B cell (primary cell): ENCODE measurements around the gene CENPF. TPM values are rescaled to one million over a fixed set of nuclear protein-coding genes. Genes with fewer than 3 reads are reported as not detected.

Experiments
- ATAC-seq: fragments of 200-7000 bp; cut with Tn5 transposase; one replicate; pipeline ENCODE4 v1.10.0; 2021; ENCODE audit warnings: low read depth, mild to moderate bottlenecking, moderate number of reproducible peaks, moderate library complexity
- CTCF ChIA-PET: fragments of 350-600 bp; sonication (Branson Sonifier 250); formaldehyde crosslinking; loops from one replicate; lab custom pipeline; 2021; ENCODE audit warnings: antibody characterized with exemption, inconsistent platforms; lab: Charles Lee
- POLR2A ChIA-PET: fragments of 350-600 bp; sonication (Branson Sonifier 250); formaldehyde crosslinking; loops from one replicate; lab custom pipeline; 2021; ENCODE audit warnings: antibody characterized with exemption; lab: Charles Lee
- DNase-seq: peaks from one replicate; pipeline ENCODE4 v3.0.0; 2013
- H2AFZ ChIP-seq: 2 replicates; pipeline ENCODE4 v1.6.1; 2012; ENCODE audit warnings: mild to moderate bottlenecking, low read depth, low read length; ENCODE audit not compliant: insufficient read depth, poor library complexity, severe bottlenecking
- H3K27ac ChIP-seq, 2 donors: 1 replicate in 1 of 2; 2 replicates in 1 of 2; pipeline ENCODE4 v1.5.1; 2012 to 2013; ENCODE audit warnings: low read length in 2 of 2, mild to moderate bottlenecking in 2 of 2, moderate library complexity in 1 of 2
- H3K27me3 ChIP-seq, 4 experiments: fragments of 200-600 bp in 1 of 4; sonication (generic) in 1 of 4; replicated peaks in 1 of 4; 1 replicate in 2 of 4; 2 replicates in 2 of 4; pipeline versions ENCODE4 v1.6.1 to v1.7.0; 2013 to 2016; ENCODE audit warnings: low read length in 3 of 4, mild to moderate bottlenecking in 2 of 4, mixed read lengths in 1 of 4, moderate library complexity in 1 of 4; ENCODE audit not compliant: insufficient read depth in 4 of 4, control insufficient read depth in 3 of 4; ENCODE audit errors: control extremely low read depth in 1 of 4
- H3K36me3 ChIP-seq, 2 experiments: replicated peaks in 1 of 2; 1 replicate in 1 of 2; 2 replicates in 1 of 2; pipeline versions ENCODE4 v1.6.1 to v1.7.1; 2013; ENCODE audit warnings: low read length in 1 of 2; ENCODE audit not compliant: insufficient read depth in 2 of 2, control insufficient read depth in 1 of 2; ENCODE audit errors: control extremely low read depth in 1 of 2, extremely low read depth in 1 of 2
- H3K4me1 ChIP-seq, 2 donors: fragments of 200-600 bp in 1 of 2; sonication (generic) in 1 of 2; 1 replicate in 1 of 2; 2 replicates in 1 of 2; pipeline versions ENCODE4 v1.5.1 to v1.6.1; 2013 to 2017; ENCODE audit warnings: low read length in 2 of 2; ENCODE audit not compliant: control insufficient read depth in 2 of 2, insufficient read depth in 2 of 2
- H3K4me2 ChIP-seq: replicated peaks from 2 replicates; pipeline ENCODE3; 2012; ENCODE audit warnings: mild to moderate bottlenecking, low read depth, low read length; ENCODE audit not compliant: poor library complexity, severe bottlenecking
- H3K4me3 ChIP-seq, 5 experiments: fragments of 200-600 bp in 1 of 5; sonication (generic) in 1 of 5; 1 replicate in 3 of 5; 2 replicates in 2 of 5; pipeline versions ENCODE4 v1.5.1 to v1.7.0; 2011 to 2016; ENCODE audit warnings: low read length in 4 of 5, mild to moderate bottlenecking in 4 of 5, low read depth in 2 of 5, control low read depth in 1 of 5, moderate library complexity in 1 of 5; ENCODE audit not compliant: insufficient read depth in 1 of 5; ENCODE audit errors: control extremely low read depth in 1 of 5, extremely low read depth in 1 of 5
- H3K79me2 ChIP-seq: fragments of 200-600 bp; sonication (generic); one replicate; pipeline ENCODE4 v1.6.0; 2016; ENCODE audit warnings: low read length; ENCODE audit not compliant: control insufficient read depth, insufficient read depth
- H3K9ac ChIP-seq: fragments of 200-600 bp; sonication (generic); 2 replicates; pipeline ENCODE4 v1.6.1; 2017; ENCODE audit warnings: mild to moderate bottlenecking, low read length, moderate library complexity
- H3K9me3 ChIP-seq, 3 donors: one replicate each; pipeline versions ENCODE4 v1.6.1 to v1.7.1; 2013; ENCODE audit warnings: low read length in 2 of 3; ENCODE audit not compliant: control insufficient read depth in 2 of 3, insufficient read depth in 1 of 3; ENCODE audit errors: control extremely low read depth in 1 of 3
- H4K20me1 ChIP-seq: 2 replicates; pipeline ENCODE4 v1.6.0; 2012; ENCODE audit warnings: mild to moderate bottlenecking, low read length; ENCODE audit not compliant: insufficient read depth, control insufficient read depth, poor library complexity, severe bottlenecking
- H3K27ac Mint-ChIP-seq: one replicate; pipeline ENCODE4 v1.8.0; 2021; ENCODE audit warnings: mixed read lengths
- H3K27me3 Mint-ChIP-seq: one replicate; pipeline ENCODE4 v1.8.0; 2021; ENCODE audit warnings: mixed read lengths
- H3K4me1 Mint-ChIP-seq: one replicate; pipeline ENCODE4 v1.8.0; 2021; ENCODE audit warnings: mixed read lengths
- H3K4me3 Mint-ChIP-seq: one replicate; pipeline ENCODE4 v1.8.0; 2021; ENCODE audit warnings: mixed read lengths
- H3K9me3 Mint-ChIP-seq: one replicate; pipeline ENCODE4 v1.8.0; 2022; ENCODE audit warnings: mixed read lengths; ENCODE audit not compliant: insufficient read depth
- EZH2 ChIP-seq: IDR thresholded peaks from 2 replicates; pipeline ENCODE4 v1.6.1; 2012; ENCODE audit warnings: borderline replicate concordance, low read depth, mild to moderate bottlenecking, moderate library complexity, low read length; ENCODE audit not compliant: insufficient read depth, poor library complexity, severe bottlenecking
- WGBS: methylation state at CpG from one replicate; pipeline ENCODE4 v1.1.5; 2013; ENCODE audit warnings: missing lambda C conversion rate; ENCODE audit not compliant: insufficient coverage; 5-methylcytosine and 5-hydroxymethylcytosine counted together
- intact Hi-C: fragments of 100-400 bp; cut with micrococcal nuclease; formaldehyde crosslinking; loops from one replicate; pipeline ENCODE4 v1.10.0; 2022
- polyA plus RNA-seq: library from polyadenylated mRNA; depleted of rRNA; stranded (reverse); fragments of >200 nt; gene quantifications from 2 replicates; pipeline ENCODE4 v1.2.3, GENCODE V29; 2012
- total RNA-seq, 2 donors: library from RNA; stranded (reverse); fragments of 120-200 nt in 1 of 2; gene quantifications; 1 replicate in 1 of 2; 2 replicates in 1 of 2; pipeline versions ENCODE4 v1.2.3 to v1.2.4, GENCODE V29; 2013 to 2022
- TF ChIP-seq, protein P1 (sequence below): fragments of 200-600 bp; IDR thresholded peaks from one replicate; pipeline ENCODE4 v1.8.0; 2022; ENCODE audit warnings: antibody characterized with exemption, mild to moderate bottlenecking

CENPF gene
- total and polyA plus RNA-seq, 2 donors (not counting 1 experiment from before 2014, with no cell fraction given), result 0.12 to 3.0 TPM

DNA sequence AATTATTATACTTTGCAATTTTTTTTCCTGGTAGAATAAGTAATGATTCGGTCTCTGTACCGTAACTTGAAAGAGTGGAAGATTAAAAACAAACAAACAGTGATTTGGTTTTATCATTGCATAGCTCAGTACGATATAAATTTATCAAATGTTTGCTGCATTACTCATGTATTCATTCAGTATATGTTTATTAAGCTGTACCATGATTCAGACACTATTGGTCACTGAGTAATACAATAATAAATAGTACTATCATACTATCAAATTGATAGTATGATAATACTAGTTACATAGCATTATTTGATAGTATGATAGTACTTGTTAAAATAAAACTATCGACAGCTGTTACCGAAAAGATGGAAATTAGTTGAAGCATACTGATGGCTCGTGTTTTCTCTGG is 12.1 kb downstream of the CENPF start:
- H3K27ac ChIP-seq, result no peak overlapping the region
- H3K4me1 Mint-ChIP-seq, result peaks cover 4% of the 10 kb centered on the region
- POLR2A ChIA-PET, result no interaction called here
- WGBS, result 100% methylated on average over 3 of the region's 6 CpGs
- ATAC-seq, result no peak
- H3K4me1 ChIP-seq, result no peaks in the 10 kb centered on the region
- no peak overlapping the region for H3K4me2 ChIP-seq
- H3K9me3 ChIP-seq, result no peaks in the 10 kb centered on the region
- H3K4me3 Mint-ChIP-seq, result no peak overlapping the region
- peaks cover 3% of the 10 kb centered on the region for H3K9me3 Mint-ChIP-seq
- H3K27me3 ChIP-seq, result no peaks in the 10 kb centered on the region
- intact Hi-C loops, result no loop called here
- DNase-seq, result no peak
- no peak overlapping the region for H3K4me3 ChIP-seq
- no peak overlapping the region for H3K9ac ChIP-seq
- H3K79me2 ChIP-seq, result peaks cover 18% of the 10 kb centered on the region
- no peak overlapping the region for H3K27ac Mint-ChIP-seq
- no peaks in the 10 kb centered on the region for H3K27me3 Mint-ChIP-seq
- no peak overlapping the region for H2AFZ ChIP-seq
- H3K36me3 ChIP-seq, result no peaks in the 10 kb centered on the region
- no peaks in the 10 kb centered on the region for H4K20me1 ChIP-seq
- CTCF ChIA-PET, result interaction anchor here (1.6 kb wide), 1 partner anchor 13 kb away, joined by 3 read pairs; no protein-coding TSS in a partner anchor
- no peak for TF ChIP-seq EZH2
- TF ChIP-seq, protein P1, sequence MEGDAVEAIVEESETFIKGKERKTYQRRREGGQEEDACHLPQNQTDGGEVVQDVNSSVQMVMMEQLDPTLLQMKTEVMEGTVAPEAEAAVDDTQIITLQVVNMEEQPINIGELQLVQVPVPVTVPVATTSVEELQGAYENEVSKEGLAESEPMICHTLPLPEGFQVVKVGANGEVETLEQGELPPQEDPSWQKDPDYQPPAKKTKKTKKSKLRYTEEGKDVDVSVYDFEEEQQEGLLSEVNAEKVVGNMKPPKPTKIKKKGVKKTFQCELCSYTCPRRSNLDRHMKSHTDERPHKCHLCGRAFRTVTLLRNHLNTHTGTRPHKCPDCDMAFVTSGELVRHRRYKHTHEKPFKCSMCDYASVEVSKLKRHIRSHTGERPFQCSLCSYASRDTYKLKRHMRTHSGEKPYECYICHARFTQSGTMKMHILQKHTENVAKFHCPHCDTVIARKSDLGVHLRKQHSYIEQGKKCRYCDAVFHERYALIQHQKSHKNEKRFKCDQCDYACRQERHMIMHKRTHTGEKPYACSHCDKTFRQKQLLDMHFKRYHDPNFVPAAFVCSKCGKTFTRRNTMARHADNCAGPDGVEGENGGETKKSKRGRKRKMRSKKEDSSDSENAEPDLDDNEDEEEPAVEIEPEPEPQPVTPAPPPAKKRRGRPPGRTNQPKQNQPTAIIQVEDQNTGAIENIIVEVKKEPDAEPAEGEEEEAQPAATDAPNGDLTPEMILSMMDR, result no peak

DNA sequence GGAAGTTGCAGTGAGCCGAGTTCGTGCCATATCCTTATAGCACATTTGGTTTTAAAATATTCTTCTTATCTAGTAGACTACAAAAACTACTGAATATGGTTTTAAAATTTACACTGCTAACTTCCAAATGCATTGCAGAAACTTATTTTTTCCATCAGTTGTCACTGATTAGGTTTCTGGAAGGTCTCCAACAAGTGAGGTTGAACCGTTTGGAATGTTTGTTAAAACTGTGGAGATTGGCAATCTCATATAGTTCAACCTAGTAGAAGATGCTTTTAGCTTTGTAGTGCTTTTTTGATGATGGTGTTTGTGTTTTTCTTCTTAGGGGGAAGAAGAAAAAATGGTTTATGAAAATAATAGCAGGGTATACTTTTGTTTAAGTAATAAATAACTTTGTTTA is 12.9 kb downstream of the CENPF start:
- H3K79me2 ChIP-seq, result peaks cover 17% of the 10 kb centered on the region
- POLR2A ChIA-PET, result no interaction called here
- intact Hi-C loops, result loop anchor here (2.0 kb wide), 1 partner anchor 35 kb away; no protein-coding TSS in a partner anchor
- H3K36me3 ChIP-seq, result no peaks in the 10 kb centered on the region
- H3K27ac ChIP-seq, result no peak overlapping the region
- no peaks in the 10 kb centered on the region for H3K4me1 ChIP-seq
- Mint-ChIP-seq H3K4me1 (peaks cover 4% of the 10 kb centered on the region), H3K4me3 (no peak overlapping the region), H3K9me3 (peaks cover 3% of the 10 kb centered on the region), H3K27me3 (no peaks in the 10 kb centered on the region), H3K27ac (no peak overlapping the region)
- H3K9ac ChIP-seq, result no peak overlapping the region
- H3K27me3 ChIP-seq, result no peaks in the 10 kb centered on the region
- no peak overlapping the region for H3K4me3 ChIP-seq
- DNase-seq (no peak), ATAC-seq (no peak)
- no CpG with 5 or more reads among the region's 3 CpGs for WGBS
- TF ChIP-seq EZH2, result no peak
- TF ChIP-seq, protein P1, result no peak
- CTCF ChIA-PET, result interaction anchor here (1.6 kb wide), 1 partner anchor 12 kb away, joined by 3 read pairs; no protein-coding TSS in a partner anchor
- H3K4me2 ChIP-seq, result no peak overlapping the region
- no peaks in the 10 kb centered on the region for H3K9me3 ChIP-seq
- no peaks in the 10 kb centered on the region for H4K20me1 ChIP-seq
- no peak overlapping the region for H2AFZ ChIP-seq
